Stimulated activated CD4-positive, alpha-beta T cell treated with anti-CD3 and anti-CD28 coated beads, Interleukin-1b, Interleukin-23, amount 100 ng/mL, for 1 hour (primary cell): ENCODE results near the gene SIGLEC5.
"Not testable (repeated sequence)": the region's sequence is repeated elsewhere in the genome, so short reads cannot be mapped to it uniquely, and the experiment has no call there.

ENCODE experiments used
- DNase-seq, 2 donors: peaks; one replicate each; pipeline ENCODE4 v3.0.0-alpha.2; 2020; ENCODE audit warnings: low read depth in 2 of 2

Gene SIGLEC5, protein sequence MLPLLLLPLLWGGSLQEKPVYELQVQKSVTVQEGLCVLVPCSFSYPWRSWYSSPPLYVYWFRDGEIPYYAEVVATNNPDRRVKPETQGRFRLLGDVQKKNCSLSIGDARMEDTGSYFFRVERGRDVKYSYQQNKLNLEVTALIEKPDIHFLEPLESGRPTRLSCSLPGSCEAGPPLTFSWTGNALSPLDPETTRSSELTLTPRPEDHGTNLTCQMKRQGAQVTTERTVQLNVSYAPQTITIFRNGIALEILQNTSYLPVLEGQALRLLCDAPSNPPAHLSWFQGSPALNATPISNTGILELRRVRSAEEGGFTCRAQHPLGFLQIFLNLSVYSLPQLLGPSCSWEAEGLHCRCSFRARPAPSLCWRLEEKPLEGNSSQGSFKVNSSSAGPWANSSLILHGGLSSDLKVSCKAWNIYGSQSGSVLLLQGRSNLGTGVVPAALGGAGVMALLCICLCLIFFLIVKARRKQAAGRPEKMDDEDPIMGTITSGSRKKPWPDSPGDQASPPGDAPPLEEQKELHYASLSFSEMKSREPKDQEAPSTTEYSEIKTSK

DNA sequence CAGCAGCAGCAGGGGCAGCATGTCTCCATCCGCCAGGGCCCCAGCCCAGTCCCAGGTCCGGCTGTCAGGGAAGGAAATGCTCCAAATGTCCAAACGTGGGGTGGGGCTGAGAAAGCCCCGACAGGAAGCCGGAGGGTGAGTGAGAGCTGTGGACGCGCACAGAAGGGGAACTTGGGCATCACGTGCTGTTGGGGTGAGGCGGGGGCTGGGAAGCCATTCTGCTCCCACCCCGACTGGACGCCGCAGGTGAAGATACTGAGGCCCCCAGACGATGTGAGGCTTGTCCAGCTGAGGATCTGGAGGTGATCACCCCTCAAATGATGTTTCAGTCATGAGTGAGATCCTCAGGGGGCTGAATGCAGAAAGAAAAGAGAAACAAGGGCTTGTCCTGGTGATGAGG is at the start of gene SIGLEC5:
Gene SIGLEC5, minus strand, starts transcription at position 87 of the 400 bp plus-strand sequence. Its CDS starts 66 bp downstream, at position 21.
- DNase-seq: not testable (repeated sequence)

DNA sequence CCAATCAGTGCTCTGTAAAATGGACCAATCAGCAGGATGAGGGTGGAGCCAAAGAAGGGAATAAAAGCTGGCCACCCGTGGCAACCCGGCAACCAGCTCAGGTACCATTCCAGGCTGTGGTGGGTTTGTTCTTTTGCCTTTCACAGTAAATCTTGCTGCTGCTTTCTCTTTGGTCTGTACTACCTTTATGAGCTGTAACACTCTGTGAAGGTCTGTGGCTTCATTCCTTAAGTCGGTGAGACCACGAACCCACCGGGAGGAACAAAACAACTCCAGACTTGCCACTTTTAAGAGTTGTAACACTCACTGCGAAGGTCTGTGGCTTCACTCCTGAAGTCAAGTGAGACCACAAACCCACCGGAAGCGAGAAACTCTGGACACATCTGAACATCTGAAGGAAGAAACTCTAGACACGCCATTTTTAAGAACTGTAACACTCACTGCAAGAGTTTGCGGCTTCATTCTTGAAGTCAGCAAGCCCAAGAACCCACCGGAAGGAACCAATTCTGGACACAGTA is 46.4 kb upstream of the SIGLEC5 start:
- DNase-seq: no peak

DNA sequence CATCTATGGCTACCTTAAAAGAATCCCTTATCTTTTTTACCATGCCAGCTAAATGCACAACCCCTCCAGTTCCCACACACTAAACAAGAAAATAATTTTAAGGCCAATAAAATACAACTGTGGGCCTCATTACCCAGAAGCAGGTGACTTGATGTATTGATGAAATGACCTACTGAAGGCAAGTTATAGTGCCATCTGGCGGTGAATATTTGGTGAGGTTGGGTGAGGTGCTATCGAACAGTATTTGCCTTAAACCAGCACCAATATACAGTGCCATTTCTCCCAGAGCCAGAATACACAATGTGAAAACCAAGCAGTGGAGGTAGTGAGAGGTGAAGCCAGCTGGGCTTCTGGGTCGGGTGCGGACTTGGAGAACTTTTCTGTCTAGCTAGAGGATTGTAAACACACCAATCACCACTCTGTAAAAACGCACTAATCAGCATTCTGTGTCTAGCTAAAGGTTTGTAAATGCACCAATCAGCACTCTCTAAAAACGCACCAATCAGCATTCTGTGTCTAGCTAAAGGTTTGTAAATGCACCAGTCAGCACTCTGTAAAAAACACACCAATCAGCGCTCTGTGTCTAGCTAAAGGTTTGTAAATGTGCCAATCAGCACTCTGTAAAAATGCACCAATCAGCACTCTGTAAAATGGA is 45.8 kb upstream of the SIGLEC5 start:
- DNase-seq: not testable (repeated sequence)

DNA sequence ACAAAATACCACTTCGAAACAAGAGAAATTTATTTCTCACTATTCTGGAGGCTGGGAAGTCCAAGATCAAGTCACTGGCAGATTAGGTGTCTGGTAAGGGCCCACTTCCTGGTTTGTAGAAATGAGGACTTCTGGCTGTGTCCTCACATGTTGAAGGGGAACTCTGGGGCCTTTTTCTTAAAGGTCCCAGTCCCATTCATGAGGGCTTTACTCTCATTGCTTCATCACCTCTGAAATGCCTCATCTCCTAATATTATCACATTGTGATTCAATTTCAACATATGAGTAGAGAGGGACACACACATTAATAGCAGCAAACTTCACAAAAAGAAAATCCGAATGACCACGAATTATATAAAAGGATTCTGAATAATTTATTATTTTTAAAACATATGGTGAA is 38.0 kb upstream of the SIGLEC5 start:
- no peak for DNase-seq

DNA sequence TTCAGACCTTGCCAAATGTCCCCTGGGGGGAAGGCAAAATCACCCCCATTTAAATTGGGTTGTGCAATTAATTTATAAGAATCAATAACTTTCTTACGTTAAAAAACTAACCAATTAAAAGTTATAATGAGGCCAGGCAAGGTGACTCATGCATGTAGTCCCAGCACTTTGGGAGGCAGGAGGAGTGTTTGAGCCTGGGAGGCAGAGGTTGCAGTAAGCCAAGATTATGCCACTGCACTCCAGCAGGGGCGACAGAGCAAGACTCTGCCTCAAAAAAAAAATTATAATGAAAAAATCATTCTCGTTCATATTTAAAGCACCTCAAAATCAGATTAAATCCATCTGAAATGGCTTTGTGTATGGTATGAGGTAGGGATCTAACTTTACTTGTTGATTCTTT is 34.8 kb upstream of the SIGLEC5 start:
- no peak for DNase-seq

DNA sequence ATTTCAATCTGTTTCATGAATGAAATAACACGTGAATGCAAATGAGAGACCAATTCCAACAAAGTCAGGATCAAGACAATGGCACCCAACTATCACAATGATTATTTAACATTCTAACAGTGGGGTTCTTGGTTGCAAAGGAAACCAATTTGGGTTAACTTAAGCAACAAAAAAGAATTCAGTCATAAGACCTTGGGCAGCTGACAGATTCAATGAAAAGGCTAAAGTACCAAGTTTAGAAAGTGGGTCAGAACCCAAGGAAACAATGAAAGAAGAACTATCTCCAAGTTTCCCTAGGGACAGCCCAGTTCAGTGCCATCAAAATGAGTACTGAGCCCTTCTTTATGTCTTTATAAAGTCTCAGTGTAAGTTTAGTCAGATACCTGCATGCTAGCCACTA is 33.9 kb upstream of the SIGLEC5 start:
- DNase-seq: no peak

DNA sequence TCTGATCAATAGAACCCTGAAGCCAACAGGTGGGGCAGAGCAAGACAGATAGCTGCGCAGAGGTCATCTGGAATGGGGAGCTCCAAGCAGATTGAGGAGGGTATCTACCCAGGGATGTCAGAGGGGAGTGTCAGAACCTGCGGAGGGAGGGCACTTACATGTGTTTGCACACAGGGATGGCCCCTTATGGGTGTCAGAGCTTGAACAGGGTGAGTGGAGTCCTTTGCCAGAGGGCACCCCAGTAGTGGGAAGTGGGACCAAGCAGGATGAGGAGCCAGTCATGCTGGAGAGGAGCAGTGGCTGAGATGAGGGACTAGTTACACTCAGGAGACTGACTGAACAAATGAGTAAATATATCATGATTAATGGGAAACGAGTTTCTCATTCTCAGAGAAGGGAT is 33.4 kb upstream of the SIGLEC5 start:
- no peak for DNase-seq

DNA sequence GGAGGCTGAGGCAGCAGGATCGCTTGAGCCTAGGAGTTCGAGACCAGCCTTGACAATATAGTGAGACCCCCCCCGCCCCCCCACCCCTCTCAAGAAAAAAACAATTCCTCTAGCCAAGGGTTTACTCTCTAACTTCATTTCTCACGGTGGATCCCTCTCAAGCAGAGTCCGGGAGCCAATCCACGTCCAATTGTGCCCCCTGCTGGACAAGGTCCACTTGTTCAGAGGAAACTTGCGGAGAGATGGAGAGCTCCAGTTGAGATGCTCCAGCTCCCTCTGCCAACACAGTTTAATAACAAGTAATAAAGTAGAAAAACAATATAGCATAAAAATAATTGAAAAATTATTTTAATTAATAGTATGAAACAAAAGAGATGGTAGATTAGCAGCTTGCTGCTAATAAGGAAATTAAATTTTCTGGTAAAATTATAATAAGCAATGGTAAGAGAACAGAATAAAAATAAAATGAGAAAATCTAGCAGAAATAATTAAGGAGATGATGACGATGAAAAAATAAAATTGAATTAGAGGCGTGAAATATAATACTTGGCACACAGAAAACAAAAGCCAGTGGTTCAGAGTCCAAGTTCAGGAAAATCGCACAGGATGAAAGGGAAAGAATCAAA is 30.9 kb upstream of the SIGLEC5 start:
- peak in 1 of 2 donors; percentile 33 for DNase-seq

DNA sequence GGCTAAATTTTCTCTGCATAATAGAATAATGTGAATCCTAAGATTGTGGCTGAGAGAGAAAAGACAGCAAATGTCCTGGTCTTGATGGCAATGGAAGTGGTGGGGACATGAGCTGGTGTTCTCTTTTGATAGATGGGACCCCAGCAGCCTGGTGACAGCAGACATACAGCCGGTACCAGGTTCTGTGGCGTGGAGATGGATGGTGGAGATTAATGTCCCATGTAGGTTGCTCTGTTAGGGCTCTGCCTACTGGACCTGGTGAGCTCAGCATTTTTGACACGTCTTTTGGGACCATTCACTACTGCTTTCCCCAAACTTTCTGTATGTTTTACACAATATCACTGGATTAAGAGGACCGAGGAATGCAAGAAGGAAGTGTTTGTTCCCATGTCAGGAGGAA is 24.6 kb upstream of the SIGLEC5 start:
- no peak for DNase-seq

DNA sequence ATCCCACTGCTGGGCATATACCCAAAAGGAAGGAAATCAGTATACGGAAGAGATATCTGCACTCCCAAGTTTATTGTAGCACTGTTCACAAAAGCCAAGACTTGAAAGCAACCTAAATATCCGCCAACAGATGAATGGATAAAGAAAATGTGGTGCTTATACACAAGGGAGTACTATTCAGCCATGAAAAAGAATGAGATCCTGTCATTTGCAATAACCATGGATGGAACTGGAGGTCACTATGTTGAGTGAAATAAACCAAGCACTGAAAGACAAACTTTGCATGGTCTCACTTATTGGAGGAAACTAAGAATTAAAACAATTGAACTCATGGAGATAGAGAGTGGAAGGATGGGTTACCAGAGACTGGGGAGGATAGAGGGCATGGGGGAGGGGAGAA is 23.0 kb upstream of the SIGLEC5 start:
- no peak for DNase-seq

DNA sequence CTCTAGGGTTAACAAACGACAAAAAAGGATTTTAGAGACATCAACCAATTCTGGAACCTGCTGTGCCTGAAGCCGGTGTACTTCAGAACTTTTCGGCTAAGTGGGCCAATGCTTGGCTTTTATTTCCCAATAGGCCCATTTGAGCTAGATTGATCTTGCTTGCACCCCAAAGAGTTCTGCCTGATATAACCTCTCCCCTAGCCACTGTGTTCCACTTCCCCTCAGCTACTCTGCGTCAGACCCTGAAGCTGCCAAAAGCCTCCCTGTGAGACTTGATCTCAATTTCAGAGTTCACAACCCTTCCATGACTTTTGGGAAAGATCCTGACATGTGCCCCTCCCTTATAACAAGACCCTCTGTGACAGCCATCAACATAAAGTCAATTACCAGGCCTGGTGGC is 22.1 kb upstream of the SIGLEC5 start:
- no peak for DNase-seq

DNA sequence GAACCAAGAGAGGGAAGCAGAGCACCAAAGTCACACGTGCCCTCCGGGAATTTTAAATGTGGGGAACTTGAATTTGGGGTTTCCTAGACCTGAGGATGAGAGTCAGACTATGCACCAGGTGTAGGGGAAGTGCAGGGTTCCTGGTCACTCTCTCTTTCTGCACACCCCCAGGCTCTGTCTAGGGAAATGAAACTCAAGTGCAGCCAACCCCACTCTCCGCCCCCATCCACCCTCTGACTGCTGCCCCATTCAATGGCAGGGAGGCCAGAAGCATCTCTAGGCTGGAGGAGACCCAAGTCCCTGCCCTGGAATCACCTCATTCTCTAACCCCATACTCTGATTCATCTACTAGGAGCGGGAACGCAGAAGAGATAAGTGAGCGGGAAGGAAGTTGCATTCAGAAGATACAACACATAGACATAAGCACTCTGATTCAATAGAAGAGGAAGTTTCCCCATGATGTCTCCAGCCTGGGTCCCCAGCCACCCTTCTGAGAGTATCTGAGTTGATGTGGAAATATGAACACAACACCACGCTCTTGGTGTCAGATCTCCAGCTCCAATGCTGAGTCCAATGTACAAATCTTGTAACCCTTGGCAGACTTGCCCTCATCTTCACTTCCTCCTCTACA is 21.1 kb upstream of the SIGLEC5 start:
- no peak for DNase-seq

DNA sequence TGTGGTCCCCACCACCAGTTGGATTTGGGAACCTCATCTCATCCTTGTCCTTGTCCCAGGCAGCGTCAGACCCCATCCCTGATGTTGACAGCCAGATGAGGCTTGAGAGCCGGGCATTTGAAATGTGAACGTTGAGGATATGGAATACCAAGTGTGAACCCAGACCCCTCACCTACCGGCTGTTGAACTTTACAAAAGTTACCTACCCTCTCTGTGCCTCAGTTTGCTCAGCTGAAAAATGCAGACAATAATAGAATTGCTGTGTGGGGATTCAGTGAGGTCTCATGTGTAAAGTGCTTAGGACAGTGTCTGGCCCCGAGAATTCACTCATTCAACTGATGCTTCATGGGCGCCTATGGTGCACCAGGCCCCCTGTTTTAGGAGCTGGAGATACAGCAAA is 17.1 kb upstream of the SIGLEC5 start:
- no peak for DNase-seq

DNA sequence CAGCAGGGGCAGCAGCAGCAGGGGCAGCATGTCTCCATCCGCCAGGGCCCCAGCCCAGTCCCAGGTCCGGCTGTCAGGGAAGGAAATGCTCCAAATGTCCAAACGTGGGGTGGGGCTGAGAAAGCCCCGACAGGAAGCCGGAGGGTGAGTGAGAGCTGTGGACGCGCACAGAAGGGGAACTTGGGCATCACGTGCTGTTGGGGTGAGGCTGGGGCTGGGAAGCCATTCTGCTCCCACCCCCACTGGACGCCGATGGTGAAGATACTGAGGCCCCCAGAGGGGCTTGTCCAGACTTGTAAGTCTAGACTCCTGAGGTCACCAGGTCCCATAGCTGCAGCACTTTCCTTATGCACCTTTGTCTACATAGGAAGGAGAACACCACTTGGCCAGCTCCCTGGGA is 16.5 kb upstream of the SIGLEC5 start, which contains the start of gene SIGLEC14:
Gene SIGLEC14, minus strand, starts transcription at position 96 of the 400 bp plus-strand sequence. Its CDS starts 66 bp downstream, at position 30.
- not testable (repeated sequence) for DNase-seq

DNA sequence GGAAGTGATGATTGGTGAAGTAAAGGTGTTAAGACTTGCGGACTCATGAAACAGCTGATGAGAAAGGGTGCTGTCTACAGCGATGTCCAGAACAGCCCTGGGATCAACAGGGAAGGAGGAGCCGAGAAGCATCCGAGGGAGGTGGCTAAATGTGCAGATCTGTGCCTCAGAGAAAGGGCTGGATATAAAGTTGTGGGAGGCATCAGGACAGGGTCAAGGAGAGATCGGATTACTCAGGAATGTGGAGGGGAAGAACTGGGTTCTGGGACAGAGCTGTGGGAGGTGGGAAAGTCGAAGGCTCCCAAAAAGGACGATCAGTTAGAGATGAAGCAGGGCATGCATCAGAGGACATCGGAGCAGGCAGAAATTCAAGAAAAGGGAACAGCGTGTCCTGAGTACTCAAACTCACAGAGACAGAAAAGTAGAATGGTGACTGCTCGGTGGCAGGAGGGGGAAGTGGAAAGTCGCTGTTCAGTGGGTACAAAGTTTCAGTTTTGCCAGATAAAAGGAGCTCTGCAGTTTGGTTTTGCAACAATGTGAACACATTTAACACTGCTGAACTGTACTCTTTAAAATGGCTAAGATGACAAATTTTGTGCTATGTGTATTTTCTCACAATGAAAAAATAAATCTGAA is 14.6 kb upstream of the SIGLEC5 start:
- no peak for DNase-seq

DNA sequence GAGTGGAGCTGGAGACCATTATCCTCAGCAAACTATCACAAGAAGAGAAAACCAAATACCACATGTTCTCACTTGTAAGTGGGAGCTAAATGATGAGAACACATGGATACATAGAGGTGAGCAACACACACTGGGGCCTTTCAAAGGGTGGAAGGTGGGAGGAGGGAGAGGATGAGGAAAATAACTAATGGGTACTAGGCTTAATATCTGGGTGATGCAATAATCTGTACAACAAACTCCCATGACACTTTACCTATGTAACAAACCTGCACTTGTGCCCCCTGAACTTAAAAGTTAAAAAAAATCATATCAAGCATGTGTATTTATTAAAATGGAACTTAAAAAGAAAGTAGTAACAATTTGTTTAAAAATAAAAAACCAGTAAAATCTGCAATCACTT is 11.4 kb upstream of the SIGLEC5 start:
- DNase-seq: no peak

DNA sequence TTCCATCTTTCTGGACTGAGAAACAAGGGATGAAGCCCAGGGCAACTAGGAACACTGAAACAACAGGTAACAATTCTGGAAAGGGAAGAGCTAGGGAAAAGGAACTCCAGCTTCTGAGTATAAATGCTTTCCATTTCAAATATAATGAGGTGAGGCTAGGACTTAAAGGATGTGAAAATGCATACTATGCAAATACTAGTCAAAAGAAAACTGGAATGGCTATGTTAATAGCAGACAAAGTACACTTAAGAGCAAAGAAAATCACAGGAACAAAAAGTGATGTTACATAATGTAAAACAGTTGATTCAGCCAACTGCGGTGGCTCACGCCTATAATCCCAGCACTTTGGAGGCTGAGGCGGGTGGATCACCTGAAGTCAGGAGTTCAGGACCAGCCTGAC is 10.2 kb upstream of the SIGLEC5 start:
- no peak for DNase-seq

DNA sequence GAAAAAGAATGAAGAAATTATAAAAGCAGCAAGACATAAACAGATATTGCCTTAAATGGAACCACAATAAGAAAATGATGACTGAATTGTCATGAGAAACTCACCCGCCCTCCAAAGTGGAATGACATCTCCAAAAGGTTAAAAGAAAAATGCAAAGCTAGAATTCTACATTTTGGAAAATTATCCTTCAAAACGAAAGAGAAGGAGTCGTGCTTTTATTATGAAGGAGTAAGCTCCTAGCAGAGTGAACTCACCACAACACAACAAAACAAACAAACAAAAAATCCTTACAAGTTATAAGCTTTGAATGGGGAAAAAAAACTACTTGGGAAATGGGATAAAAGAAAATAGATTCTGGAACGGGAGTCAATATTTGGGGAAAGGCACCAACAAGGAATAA is 9.7 kb upstream of the SIGLEC5 start:
- DNase-seq: no peak

DNA sequence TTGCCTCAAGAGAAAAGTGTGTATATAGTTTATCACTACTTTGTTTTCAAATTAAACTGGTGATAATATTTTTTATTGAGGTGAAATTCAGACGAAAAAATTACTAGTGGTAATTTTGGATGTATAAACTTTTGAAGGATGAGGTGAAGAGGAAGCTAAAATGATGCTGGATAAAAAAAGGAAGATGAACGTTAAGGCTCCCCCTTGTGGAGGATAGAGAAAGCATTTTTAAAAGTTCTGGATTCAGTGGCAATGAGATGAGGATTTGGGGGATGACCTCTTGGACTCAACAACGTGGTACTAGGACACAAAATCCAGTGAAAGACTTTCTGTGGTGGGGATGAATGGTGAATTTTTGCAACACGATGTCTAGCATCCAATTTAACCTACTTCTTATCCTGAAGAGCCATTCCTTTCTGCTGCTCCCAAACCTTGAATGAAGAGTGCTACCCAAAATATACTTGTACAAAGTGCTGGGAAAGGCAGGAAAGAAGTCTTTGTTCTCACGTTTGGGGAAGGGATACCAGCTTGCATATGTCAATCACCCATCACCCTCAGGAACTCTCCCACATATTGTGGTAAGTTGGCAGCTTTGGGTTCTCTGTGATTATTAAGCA is 7.3 kb upstream of the SIGLEC5 start:
- no peak for DNase-seq

DNA sequence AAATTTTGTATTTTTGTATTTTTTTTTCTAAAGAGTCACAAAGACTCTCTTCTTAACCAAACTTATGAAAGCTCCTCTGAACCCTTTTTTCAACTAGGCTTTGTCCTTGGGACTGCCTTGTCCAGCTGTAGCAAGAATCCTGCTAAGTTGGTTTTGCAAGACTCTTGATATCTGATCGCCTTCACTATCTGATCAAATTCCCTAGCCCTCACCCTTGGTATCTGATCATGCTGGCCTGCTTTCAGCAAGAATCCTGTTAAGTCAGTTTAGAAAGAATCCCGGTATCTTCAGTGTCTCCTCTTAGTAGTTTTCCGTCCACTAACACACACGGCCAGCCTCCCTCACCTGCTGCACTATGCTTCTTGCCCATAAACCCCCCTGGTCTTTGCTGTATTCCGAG is 1.9 kb upstream of the SIGLEC5 start:
- no peak for DNase-seq
